HCT116 (cell line): Measurements from ENCODE around the gene SMIM8. TPM values are rescaled to one million over a fixed set of nuclear protein-coding genes. Genes with fewer than 3 reads are reported as not detected.

Experiments used
- ATAC-seq: fragments of 200-7000 bp; cut with Tn5 transposase; 2 replicates; pipeline ENCODE4 v1.9.1; 2020; ENCODE audit warnings: mild to moderate bottlenecking, moderate library complexity
- BruUV-seq: library from RNA; stranded (reverse); fragments of 400-500 nt; replicated peaks from 2 replicates; lab custom pipeline; 2021; lab: Mats Ljungman, UMichigan
- CTCF ChIA-PET: fragments of 300-600 bp; sonication (Branson Sonifier 250); formaldehyde crosslinking; loops from one replicate; lab custom pipeline; 2021; ENCODE audit warnings: antibody characterized with exemption; lab: Charles Lee
- POLR2A ChIA-PET: fragments of 300-600, 350-600 bp; sonication (Branson Sonifier 250); formaldehyde crosslinking; loops from one replicate; lab custom pipeline; 2021; ENCODE audit warnings: antibody characterized with exemption; lab: Charles Lee
- RAD21 ChIA-PET, 2 experiments: fragments of 300-600 bp; sonication (Branson Sonifier 250); formaldehyde crosslinking; loops; one replicate each; lab custom pipeline; 2023; ENCODE audit warnings: low total read pairs in 2 of 2; ENCODE audit not compliant: uncharacterized antibody in 2 of 2, unreplicated experiment in 2 of 2, low non-redundant PET in 1 of 2; lab: Charles Lee
- DNase-seq: peaks from one replicate; pipeline ENCODE4 v3.0.0-alpha.2; 2010; ENCODE audit warnings: low read depth, low spot score
- H2AFZ ChIP-seq: fragments of 200-600 bp; shearing (Covaris generic), sonication (generic); 2 replicates; pipeline ENCODE4 v1.6.1; 2017; ENCODE audit warnings: low read depth, mixed run types, mixed read lengths, antibody characterized with exemption, low read length; ENCODE audit not compliant: poor library complexity, severe bottlenecking
- H3K27ac ChIP-seq: 2 replicates; pipeline ENCODE4 v1.5.1; 2012; ENCODE audit warnings: low read depth, low read length
- H3K27me3 ChIP-seq: fragments of 200-600 bp; sonication (generic); 2 replicates; pipeline ENCODE4 v1.6.1; 2016; ENCODE audit warnings: mixed run types, low read length, mixed read lengths; ENCODE audit not compliant: insufficient read depth
- H3K36me3 ChIP-seq, 2 experiments: fragments of 200-500 bp in 1 of 2; fragments of 200-600 bp in 1 of 2; sonication (Bioruptor generic) in 1 of 2; sonication (generic) in 1 of 2; 2 replicates each; pipeline versions ENCODE4 v1.5.1 to v1.6.1; 2014 to 2016; ENCODE audit warnings: low read length in 2 of 2, inconsistent platforms in 1 of 2, mixed read lengths in 1 of 2, mixed run types in 1 of 2; ENCODE audit not compliant: insufficient read depth in 2 of 2, control insufficient read depth in 1 of 2
- H3K4me1 ChIP-seq, 2 experiments: fragments of 200-600 bp in 1 of 2; sonication (generic) in 1 of 2; 2 replicates each; pipeline versions ENCODE4 v1.5.1 to v1.6.1; 2012 to 2017; ENCODE audit warnings: low read length in 2 of 2, inconsistent platforms in 1 of 2, mild to moderate bottlenecking in 1 of 2, mixed read lengths in 1 of 2, mixed run types in 1 of 2, moderate library complexity in 1 of 2; ENCODE audit not compliant: insufficient read depth in 2 of 2, control insufficient read depth in 1 of 2
- H3K4me2 ChIP-seq: fragments of 200-600 bp; sonication (generic); 2 replicates; pipeline ENCODE4 v1.6.1; 2017; ENCODE audit warnings: mixed run types, low read length, mixed read lengths
- H3K4me3 ChIP-seq, 2 experiments: fragments of 200-600 bp in 1 of 2; sonication (generic) in 1 of 2; replicated peaks in 1 of 2; 2 replicates each; pipeline ENCODE4 v1.5.1; 2011 to 2016; ENCODE audit warnings: low read length in 2 of 2, control low read depth in 1 of 2, low read depth in 1 of 2, mild to moderate bottlenecking in 1 of 2, mixed read lengths in 1 of 2, mixed run types in 1 of 2
- H3K79me2 ChIP-seq: fragments of 200-600 bp; sonication (generic); 2 replicates; pipeline ENCODE4 v1.6.1; 2017; ENCODE audit warnings: mild to moderate bottlenecking, mixed run types, low read length, moderate library complexity, mixed read lengths; ENCODE audit not compliant: insufficient read depth
- H3K9ac ChIP-seq: fragments of 200-600 bp; sonication (generic); 2 replicates; pipeline ENCODE4 v1.6.1; 2016; ENCODE audit warnings: low read length, mixed read lengths
- H3K9me2 ChIP-seq: fragments of 200-600 bp; sonication (generic), shearing (Covaris generic); 2 replicates; pipeline ENCODE4 v1.6.1; 2017; ENCODE audit warnings: mixed run types, mild to moderate bottlenecking, moderate library complexity; ENCODE audit not compliant: insufficient read depth
- H3K9me3 ChIP-seq, 2 experiments: fragments of 200-500 bp in 1 of 2; fragments of 200-600 bp in 1 of 2; sonication (Bioruptor generic) in 1 of 2; sonication (generic) in 1 of 2; 2 replicates each; pipeline ENCODE4 v1.6.1; 2014 to 2017; ENCODE audit warnings: low read length in 2 of 2, mixed read lengths in 2 of 2, inconsistent platforms in 1 of 2, low read depth in 1 of 2, mild to moderate bottlenecking in 1 of 2, mixed run types in 1 of 2, moderate library complexity in 1 of 2; ENCODE audit not compliant: control insufficient read depth in 1 of 2, insufficient read depth in 1 of 2
- H4K20me1 ChIP-seq: fragments of 200-600 bp; sonication (generic), shearing (Covaris generic); 2 replicates; pipeline ENCODE4 v1.6.1; 2017; ENCODE audit warnings: mixed run types, mild to moderate bottlenecking, moderate library complexity; ENCODE audit not compliant: insufficient read depth
- CBX3 ChIP-seq: IDR thresholded peaks from 2 replicates; pipeline ENCODE4 v1.6.1; 2012; ENCODE audit warnings: low read depth
- CEBPB ChIP-seq: IDR thresholded peaks from 2 replicates; pipeline ENCODE4 v1.6.1; 2012; ENCODE audit warnings: low read depth
- EGR1 ChIP-seq: IDR thresholded peaks from 2 replicates; pipeline ENCODE4 v1.6.1; 2012; ENCODE audit warnings: low read depth
- EZH2 ChIP-seq: fragments of 200-600 bp; sonication (generic); IDR thresholded peaks from 2 replicates; pipeline ENCODE4 v1.6.1; 2017; ENCODE audit warnings: antibody characterized with exemption, mixed run types
- EZH2phosphoT487 ChIP-seq: fragments of 200-600 bp; IDR thresholded peaks from 2 replicates; pipeline ENCODE4 v1.6.1; 2018; ENCODE audit warnings: antibody characterized with exemption, borderline replicate concordance
- FOSL1 ChIP-seq: IDR thresholded peaks from 2 replicates; pipeline ENCODE4 v1.6.1; 2012; ENCODE audit warnings: low read depth
- POLR2A ChIP-seq: IDR thresholded peaks from 2 replicates; pipeline ENCODE4 v1.7.0; 2011; ENCODE audit warnings: borderline replicate concordance; ENCODE audit not compliant: insufficient read depth, insufficient read length; ENCODE audit errors: extremely low read depth
- POLR2AphosphoS5 ChIP-seq: IDR thresholded peaks from 2 replicates; pipeline ENCODE4 v1.6.1; 2011; ENCODE audit warnings: mild to moderate bottlenecking, low read depth, low read length, moderate library complexity
- SIN3A ChIP-seq: IDR thresholded peaks from 2 replicates; pipeline ENCODE4 v1.6.1; 2012; ENCODE audit warnings: low read depth
- SRF ChIP-seq: IDR thresholded peaks from 2 replicates; pipeline ENCODE4 v1.6.1; 2012; ENCODE audit warnings: low read depth
- TCF7L2 ChIP-seq: IDR thresholded peaks from 2 replicates; pipeline ENCODE4 v1.7.0; 2011; ENCODE audit warnings: borderline replicate concordance, inconsistent platforms; ENCODE audit not compliant: insufficient read depth, insufficient read length; ENCODE audit errors: extremely low read depth
- YY1 ChIP-seq: IDR thresholded peaks from 2 replicates; pipeline ENCODE4 v1.6.1; 2011; ENCODE audit warnings: low read length, low read depth, moderate library complexity, mild to moderate bottlenecking; ENCODE audit not compliant: insufficient replicate concordance; ENCODE audit errors: extremely low read depth
- ZFX ChIP-seq: fragments of 450-650 bp; IDR thresholded peaks from 2 replicates; pipeline ENCODE4 v1.6.1; 2017
- ZNF274 ChIP-seq: fragments of 200-500 bp; sonication (Bioruptor generic); IDR thresholded peaks from 2 replicates; pipeline ENCODE4 v1.6.1; 2014; ENCODE audit warnings: mild to moderate bottlenecking, low read depth, low read length, inconsistent platforms
- intact Hi-C: fragments of 100-400 bp; cut with micrococcal nuclease; formaldehyde crosslinking; loops from 2 replicates; pipeline ENCODE4 v1.10.0; 2022
- total RNA-seq: library from RNA; stranded (reverse); gene quantifications from one replicate; pipeline ENCODE4 v1.2.1, GENCODE V29; 2021; ENCODE audit not compliant: unreplicated experiment
- TF ChIP-seq, protein P1 (sequence below), 3 experiments: fragments of 200-600 bp in 1 of 3; sonication (generic) in 1 of 3; IDR thresholded peaks in 2 of 3; conservative IDR thresholded peaks in 1 of 3; 2 replicates each; pipeline ENCODE4 v1.5.1; 2012 to 2017; ENCODE audit warnings: low read depth in 2 of 3, low read length in 2 of 3, antibody characterized with exemption in 1 of 3, borderline replicate concordance in 1 of 3, control low read depth in 1 of 3, mild to moderate bottlenecking in 1 of 3, mixed read lengths in 1 of 3, mixed run types in 1 of 3, moderate library complexity in 1 of 3; ENCODE audit not compliant: insufficient read depth in 1 of 3
- TF ChIP-seq, protein P2 (sequence below): IDR thresholded peaks from 2 replicates; pipeline ENCODE4 v1.6.1; 2012; ENCODE audit warnings: low read depth
- TF ChIP-seq, protein P3 (sequence below): IDR thresholded peaks from 2 replicates; pipeline ENCODE4 v1.6.1; 2011; ENCODE audit warnings: mild to moderate bottlenecking, low read length, moderate library complexity; ENCODE audit not compliant: insufficient replicate concordance; ENCODE audit errors: extremely low read depth
- TF ChIP-seq, protein P4 (sequence below): IDR thresholded peaks from 2 replicates; pipeline ENCODE4 v1.6.1; 2012

Gene SMIM8
- total RNA-seq, 1 experiment from 2014 or later, result 8.0 TPM

DNA sequence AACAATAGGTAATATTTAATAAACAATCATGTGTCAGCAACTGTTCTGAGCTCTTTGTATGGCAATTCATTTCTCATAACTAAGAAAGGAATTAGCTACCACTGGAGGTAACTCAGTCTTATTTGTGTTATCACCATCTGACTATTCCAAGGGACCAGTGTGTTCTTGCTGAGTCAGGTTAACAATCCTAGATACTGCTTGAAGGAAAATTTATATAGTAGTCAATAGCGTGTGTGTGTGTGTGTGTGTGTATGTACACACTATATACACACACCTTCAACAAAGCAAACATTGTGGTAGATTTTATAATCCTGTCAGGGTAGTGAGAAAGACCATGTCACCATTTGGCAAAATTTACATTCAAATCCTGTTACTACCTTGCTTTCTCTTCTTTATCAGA is 45.8 kb upstream of the SMIM8 start:
- H3K4me2 ChIP-seq, result no peak overlapping the region
- TF ChIP-seq, protein P1, sequence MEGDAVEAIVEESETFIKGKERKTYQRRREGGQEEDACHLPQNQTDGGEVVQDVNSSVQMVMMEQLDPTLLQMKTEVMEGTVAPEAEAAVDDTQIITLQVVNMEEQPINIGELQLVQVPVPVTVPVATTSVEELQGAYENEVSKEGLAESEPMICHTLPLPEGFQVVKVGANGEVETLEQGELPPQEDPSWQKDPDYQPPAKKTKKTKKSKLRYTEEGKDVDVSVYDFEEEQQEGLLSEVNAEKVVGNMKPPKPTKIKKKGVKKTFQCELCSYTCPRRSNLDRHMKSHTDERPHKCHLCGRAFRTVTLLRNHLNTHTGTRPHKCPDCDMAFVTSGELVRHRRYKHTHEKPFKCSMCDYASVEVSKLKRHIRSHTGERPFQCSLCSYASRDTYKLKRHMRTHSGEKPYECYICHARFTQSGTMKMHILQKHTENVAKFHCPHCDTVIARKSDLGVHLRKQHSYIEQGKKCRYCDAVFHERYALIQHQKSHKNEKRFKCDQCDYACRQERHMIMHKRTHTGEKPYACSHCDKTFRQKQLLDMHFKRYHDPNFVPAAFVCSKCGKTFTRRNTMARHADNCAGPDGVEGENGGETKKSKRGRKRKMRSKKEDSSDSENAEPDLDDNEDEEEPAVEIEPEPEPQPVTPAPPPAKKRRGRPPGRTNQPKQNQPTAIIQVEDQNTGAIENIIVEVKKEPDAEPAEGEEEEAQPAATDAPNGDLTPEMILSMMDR (IDR thresholded peaks at IDR 0.05 in 2 of 3, conservative IDR thresholded peaks at IDR 0.05 in 1 of 3; ENCODE audit: borderline replicate concordance in 1 of 3, insufficient read depth in 1 of 3, low read depth in 2 of 3, low read length in 2 of 3), result no peak
- no peak for TF ChIP-seq POLR2AphosphoS5
- TF ChIP-seq SRF, result no peak
- TF ChIP-seq, protein P2, sequence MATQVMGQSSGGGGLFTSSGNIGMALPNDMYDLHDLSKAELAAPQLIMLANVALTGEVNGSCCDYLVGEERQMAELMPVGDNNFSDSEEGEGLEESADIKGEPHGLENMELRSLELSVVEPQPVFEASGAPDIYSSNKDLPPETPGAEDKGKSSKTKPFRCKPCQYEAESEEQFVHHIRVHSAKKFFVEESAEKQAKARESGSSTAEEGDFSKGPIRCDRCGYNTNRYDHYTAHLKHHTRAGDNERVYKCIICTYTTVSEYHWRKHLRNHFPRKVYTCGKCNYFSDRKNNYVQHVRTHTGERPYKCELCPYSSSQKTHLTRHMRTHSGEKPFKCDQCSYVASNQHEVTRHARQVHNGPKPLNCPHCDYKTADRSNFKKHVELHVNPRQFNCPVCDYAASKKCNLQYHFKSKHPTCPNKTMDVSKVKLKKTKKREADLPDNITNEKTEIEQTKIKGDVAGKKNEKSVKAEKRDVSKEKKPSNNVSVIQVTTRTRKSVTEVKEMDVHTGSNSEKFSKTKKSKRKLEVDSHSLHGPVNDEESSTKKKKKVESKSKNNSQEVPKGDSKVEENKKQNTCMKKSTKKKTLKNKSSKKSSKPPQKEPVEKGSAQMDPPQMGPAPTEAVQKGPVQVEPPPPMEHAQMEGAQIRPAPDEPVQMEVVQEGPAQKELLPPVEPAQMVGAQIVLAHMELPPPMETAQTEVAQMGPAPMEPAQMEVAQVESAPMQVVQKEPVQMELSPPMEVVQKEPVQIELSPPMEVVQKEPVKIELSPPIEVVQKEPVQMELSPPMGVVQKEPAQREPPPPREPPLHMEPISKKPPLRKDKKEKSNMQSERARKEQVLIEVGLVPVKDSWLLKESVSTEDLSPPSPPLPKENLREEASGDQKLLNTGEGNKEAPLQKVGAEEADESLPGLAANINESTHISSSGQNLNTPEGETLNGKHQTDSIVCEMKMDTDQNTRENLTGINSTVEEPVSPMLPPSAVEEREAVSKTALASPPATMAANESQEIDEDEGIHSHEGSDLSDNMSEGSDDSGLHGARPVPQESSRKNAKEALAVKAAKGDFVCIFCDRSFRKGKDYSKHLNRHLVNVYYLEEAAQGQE, result no peak
- no peak for TF ChIP-seq CBX3
- no peak for TF ChIP-seq TCF7L2
- TF ChIP-seq, protein P3, sequence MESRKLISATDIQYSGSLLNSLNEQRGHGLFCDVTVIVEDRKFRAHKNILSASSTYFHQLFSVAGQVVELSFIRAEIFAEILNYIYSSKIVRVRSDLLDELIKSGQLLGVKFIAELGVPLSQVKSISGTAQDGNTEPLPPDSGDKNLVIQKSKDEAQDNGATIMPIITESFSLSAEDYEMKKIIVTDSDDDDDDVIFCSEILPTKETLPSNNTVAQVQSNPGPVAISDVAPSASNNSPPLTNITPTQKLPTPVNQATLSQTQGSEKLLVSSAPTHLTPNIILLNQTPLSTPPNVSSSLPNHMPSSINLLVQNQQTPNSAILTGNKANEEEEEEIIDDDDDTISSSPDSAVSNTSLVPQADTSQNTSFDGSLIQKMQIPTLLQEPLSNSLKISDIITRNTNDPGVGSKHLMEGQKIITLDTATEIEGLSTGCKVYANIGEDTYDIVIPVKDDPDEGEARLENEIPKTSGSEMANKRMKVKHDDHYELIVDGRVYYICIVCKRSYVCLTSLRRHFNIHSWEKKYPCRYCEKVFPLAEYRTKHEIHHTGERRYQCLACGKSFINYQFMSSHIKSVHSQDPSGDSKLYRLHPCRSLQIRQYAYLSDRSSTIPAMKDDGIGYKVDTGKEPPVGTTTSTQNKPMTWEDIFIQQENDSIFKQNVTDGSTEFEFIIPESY, result no peak
- TF ChIP-seq ZNF274, result no peak
- TF ChIP-seq, protein P4, sequence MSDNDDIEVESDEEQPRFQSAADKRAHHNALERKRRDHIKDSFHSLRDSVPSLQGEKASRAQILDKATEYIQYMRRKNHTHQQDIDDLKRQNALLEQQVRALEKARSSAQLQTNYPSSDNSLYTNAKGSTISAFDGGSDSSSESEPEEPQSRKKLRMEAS, result no peak
- no peak for TF ChIP-seq EZH2
- TF ChIP-seq ZFX, result no peak
- no peak for TF ChIP-seq CEBPB
- no peak for TF ChIP-seq POLR2A
- no peak for TF ChIP-seq EZH2phosphoT487
- TF ChIP-seq YY1, result no peak
- TF ChIP-seq EGR1, result no peak
- TF ChIP-seq FOSL1, result no peak
- TF ChIP-seq SIN3A, result no peak
- TF ChIP-seq, all 23 proteins: peak for 0
- no peaks in the 10 kb centered on the region for H3K79me2 ChIP-seq
- ATAC-seq (no peak), DNase-seq (no peak)
- POLR2A ChIA-PET, result no interaction called here
- no peaks in the 10 kb centered on the region for H4K20me1 ChIP-seq
- no peaks in the 10 kb centered on the region for H3K4me1 ChIP-seq
- intact Hi-C loops, result loop anchor here (1.0 kb wide), 1 partner anchor 115 kb away; no protein-coding TSS in a partner anchor
- CTCF ChIA-PET, result interaction anchor here (0.9 to 1.5 kb wide), 4 partner anchors 13 to 1217 kb away, joined by 3 to 4 read pairs (median 4); no protein-coding TSS in a partner anchor
- RAD21 ChIA-PET, result no interaction called here
- H3K27ac ChIP-seq, result no peak overlapping the region
- no peaks in the 10 kb centered on the region for H3K27me3 ChIP-seq
- H3K9me3 ChIP-seq, result no peaks in the 10 kb centered on the region
- H3K4me3 ChIP-seq, result no peak overlapping the region
- no peak overlapping the region for H2AFZ ChIP-seq
- no peak overlapping the region for H3K9ac ChIP-seq
- no TSS peak for BruUV-seq
- H3K36me3 ChIP-seq, result no peaks in the 10 kb centered on the region
- no peaks in the 10 kb centered on the region for H3K9me2 ChIP-seq
